SJSA1 (cell line): ENCODE measurements around the gene TSPAN2. TPM values are rescaled to one million over a fixed set of nuclear protein-coding genes. Genes with fewer than 3 reads are reported as not detected.

Experiments used
- DNase-seq, 2 experiments: peaks; one replicate each; pipeline ENCODE4 v3.0.0-alpha.2; 2015 to 2020; ENCODE audit warnings: low spot score in 2 of 2, low read depth in 1 of 2
- H3K27ac ChIP-seq: fragments of 250-450 bp; sonication (Bioruptor Pico); 2 replicates; pipeline ENCODE4 v1.5.1; 2020; ENCODE audit warnings: mild to moderate bottlenecking, moderate library complexity
- H3K27me3 ChIP-seq: fragments of 250-450 bp; sonication (Bioruptor Pico); replicated peaks from 2 replicates; pipeline ENCODE4 v1.5.1; 2020; ENCODE audit warnings: mild to moderate bottlenecking, moderate library complexity
- H3K36me3 ChIP-seq: fragments of 250-450 bp; sonication (Bioruptor Pico); 2 replicates; pipeline ENCODE4 v1.5.1; 2020; ENCODE audit warnings: mild to moderate bottlenecking
- H3K4me1 ChIP-seq: fragments of 250-450 bp; sonication (Bioruptor Pico); replicated peaks from 2 replicates; pipeline ENCODE4 v1.6.1; 2021; ENCODE audit warnings: mild to moderate bottlenecking
- H3K4me3 ChIP-seq: fragments of 250-450 bp; sonication (Bioruptor Pico); 2 replicates; pipeline ENCODE4 v1.5.1; 2020; ENCODE audit warnings: mild to moderate bottlenecking
- H3K9me3 ChIP-seq: fragments of 250-450 bp; sonication (Bioruptor Pico); replicated peaks from 2 replicates; pipeline ENCODE4 v1.5.1; 2020; ENCODE audit warnings: mild to moderate bottlenecking
- total RNA-seq: library from RNA; depleted of rRNA; stranded (reverse); fragments of >200 nt; shearing (Covaris generic); gene quantifications from 2 replicates; pipeline ENCODE4 v1.2.3, GENCODE V29; 2014

Gene TSPAN2
- total RNA-seq, 1 experiment from 2014 or later = 18.2 TPM

DNA sequence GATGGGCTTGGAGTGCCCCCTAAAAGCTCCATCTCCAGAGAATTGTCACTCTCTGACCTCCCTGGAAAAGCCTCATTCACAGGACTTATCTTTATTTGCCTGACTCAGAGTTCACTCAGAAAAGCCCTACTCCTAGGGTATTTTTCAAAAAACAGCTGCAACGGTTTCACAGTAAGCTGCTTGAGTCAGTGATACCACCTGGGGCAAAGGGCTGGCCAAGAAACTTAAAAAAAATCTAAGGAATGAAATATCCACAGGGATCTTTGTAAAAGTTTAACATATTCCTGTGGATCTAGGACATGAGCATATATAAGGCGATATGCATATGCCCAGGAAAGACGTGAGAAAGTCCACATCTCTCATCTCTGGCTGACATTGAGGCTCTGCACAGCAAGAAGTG is 33.8 kb upstream of the TSPAN2 start:
- no peaks in the 10 kb centered on the region for H3K36me3 ChIP-seq
- H3K4me3 ChIP-seq = no peak overlapping the region
- peaks cover 10% of the 10 kb centered on the region for H3K9me3 ChIP-seq
- H3K27ac ChIP-seq = no peak overlapping the region
- no peaks in the 10 kb centered on the region; the same call in 1 of the 2 replicates for H3K4me1 ChIP-seq
- no peaks in the 10 kb centered on the region for H3K27me3 ChIP-seq
- no peak for DNase-seq

DNA sequence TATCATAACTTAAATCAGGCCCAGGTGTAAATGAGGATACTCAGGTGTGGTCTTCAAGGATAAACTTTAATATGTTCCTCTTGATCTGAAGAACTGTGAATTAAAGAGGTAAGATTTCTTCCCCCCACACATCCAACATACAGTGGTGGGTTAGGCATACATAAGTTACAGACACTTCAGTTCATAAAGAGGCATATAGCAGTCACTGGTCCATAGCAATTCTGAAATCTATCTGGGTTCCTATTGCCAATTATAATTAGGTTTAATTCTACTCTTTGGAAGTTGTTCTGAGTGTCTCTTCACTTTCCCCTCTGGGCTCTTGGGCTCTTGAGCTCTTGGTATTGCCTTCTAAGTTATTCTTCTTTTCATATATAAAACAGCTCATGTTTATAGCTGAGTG is 32.5 kb upstream of the TSPAN2 start:
- no peak overlapping the region for H3K4me3 ChIP-seq
- no peaks in the 10 kb centered on the region; the same call in 1 of the 2 replicates for H3K4me1 ChIP-seq
- no peaks in the 10 kb centered on the region for H3K27me3 ChIP-seq
- no peaks in the 10 kb centered on the region for H3K36me3 ChIP-seq
- DNase-seq = no peak
- H3K9me3 ChIP-seq = peaks cover 10% of the 10 kb centered on the region
- no peak overlapping the region for H3K27ac ChIP-seq

DNA sequence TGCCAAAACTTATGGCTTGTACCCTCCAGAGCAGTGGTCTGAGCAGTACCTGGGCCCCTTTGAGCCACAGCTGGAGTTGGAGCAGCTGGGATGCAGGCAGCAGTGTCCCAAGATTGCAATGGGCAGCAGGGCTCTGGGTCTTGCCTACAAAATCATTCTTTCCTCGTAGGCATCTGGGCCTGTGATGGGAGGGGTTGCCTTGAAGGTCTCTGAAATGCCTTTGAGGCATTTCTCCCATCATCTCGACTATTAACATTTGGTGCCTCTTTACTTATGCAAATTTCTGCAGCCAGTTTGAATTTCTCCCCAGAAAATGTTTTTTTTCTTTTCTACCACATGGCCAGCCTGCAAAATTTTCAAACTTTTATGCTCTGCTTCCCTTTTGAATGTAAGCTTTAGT is 31.0 kb upstream of the TSPAN2 start:
- Histone ChIP-seq H3K27ac (no peak overlapping the region), H3K4me3 (no peak overlapping the region), H3K36me3 (no peaks in the 10 kb centered on the region), H3K4me1 (peaks cover 9% of the 10 kb centered on the region), H3K9me3 (peaks cover 10% of the 10 kb centered on the region), H3K27me3 (no peaks in the 10 kb centered on the region)
- DNase-seq = no peak

DNA sequence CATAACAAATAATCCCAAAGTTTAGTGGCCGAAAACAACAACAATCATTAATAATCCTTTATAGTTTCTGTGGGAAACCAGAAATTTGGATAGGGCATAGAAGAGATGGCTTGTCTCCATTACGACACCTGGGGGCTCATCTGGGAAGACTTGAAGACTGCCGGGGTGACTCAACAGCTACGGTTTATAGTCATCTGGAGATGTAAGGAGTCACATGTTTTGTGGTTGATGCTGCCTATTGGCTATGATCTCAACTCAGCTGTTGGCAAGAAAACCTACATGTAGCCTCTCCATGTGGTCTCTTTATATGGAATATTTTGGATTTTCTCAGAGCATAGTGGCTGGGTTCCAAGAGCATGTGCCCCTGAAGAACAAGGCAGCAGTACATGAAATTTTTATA is 29.3 kb upstream of the TSPAN2 start:
- H3K36me3 ChIP-seq = no peaks in the 10 kb centered on the region
- no peak overlapping the region for H3K4me3 ChIP-seq
- peaks cover 10% of the 10 kb centered on the region for H3K9me3 ChIP-seq
- no peak for DNase-seq
- H3K27ac ChIP-seq = no peak overlapping the region
- peaks cover 26% of the 10 kb centered on the region for H3K4me1 ChIP-seq
- H3K27me3 ChIP-seq = no peaks in the 10 kb centered on the region

DNA sequence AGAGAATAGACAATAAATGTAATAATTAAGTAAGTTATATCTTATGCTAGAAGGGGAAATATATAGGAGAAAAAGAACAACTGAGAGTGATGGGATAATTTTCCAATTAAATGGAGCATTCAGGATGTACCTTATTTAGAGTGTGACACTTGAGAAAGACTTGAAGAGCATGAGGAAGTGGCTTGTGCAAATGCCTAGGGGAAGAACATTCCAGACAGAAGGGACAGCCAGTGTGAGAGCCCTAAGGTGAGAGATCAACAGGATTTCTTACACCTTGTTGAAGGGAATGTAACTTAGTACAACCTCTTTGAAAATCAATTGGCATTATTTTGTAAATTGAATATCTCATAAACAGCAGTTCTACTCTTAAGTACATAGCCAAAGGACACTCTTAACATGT is 28.8 kb upstream of the TSPAN2 start:
- no peaks in the 10 kb centered on the region for H3K27me3 ChIP-seq
- H3K27ac ChIP-seq = no peak overlapping the region
- no peaks in the 10 kb centered on the region for H3K36me3 ChIP-seq
- peaks cover 28% of the 10 kb centered on the region for H3K4me1 ChIP-seq
- DNase-seq = no peak
- H3K9me3 ChIP-seq = peaks cover 10% of the 10 kb centered on the region
- H3K4me3 ChIP-seq = no peak overlapping the region

DNA sequence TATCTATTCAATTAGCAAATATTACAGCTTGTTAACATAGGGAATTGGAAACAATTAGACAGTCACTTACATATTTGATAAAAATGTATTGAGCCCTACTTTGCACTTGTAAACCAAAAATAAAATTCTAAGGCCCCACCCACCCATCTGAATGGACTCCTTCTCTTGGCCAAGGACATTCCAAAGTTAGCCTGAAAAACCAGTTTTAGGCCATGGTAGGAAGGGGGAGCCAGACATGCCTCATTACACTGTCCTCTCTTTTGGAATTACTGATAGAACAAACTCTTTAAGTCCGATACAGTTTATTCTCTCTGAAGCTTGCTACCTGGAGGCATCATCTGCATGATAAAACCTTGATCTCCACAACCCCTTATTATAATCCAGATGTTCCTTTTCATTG is 28.0 kb upstream of the TSPAN2 start:
- no peak for DNase-seq
- H3K9me3 ChIP-seq = peaks cover 7% of the 10 kb centered on the region
- peaks cover 31% of the 10 kb centered on the region for H3K4me1 ChIP-seq
- H3K4me3 ChIP-seq = no peak overlapping the region
- no peaks in the 10 kb centered on the region for H3K27me3 ChIP-seq
- H3K36me3 ChIP-seq = no peaks in the 10 kb centered on the region
- H3K27ac ChIP-seq = no peak overlapping the region

DNA sequence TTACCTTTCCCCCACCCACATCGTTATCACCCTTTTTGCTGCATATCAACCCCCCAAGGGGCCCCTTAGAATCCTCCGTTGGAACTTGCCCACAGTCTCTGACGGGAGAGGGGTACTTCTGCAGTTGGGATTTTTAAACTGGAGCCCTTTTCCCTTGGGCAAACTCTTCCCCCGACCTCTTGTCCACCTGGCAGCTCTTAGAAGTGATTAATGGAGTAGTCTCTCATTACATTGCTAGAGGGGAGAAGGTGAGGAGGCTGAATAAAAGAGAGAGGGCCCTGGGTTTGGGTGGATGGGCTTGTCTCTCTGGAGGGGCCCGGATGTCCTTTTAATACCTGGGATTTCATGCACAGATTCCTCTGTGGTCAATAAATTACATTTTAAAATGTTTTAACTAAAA is 27.2 kb upstream of the TSPAN2 start:
- DNase-seq = no peak
- H3K36me3 ChIP-seq = no peaks in the 10 kb centered on the region
- H3K4me3 ChIP-seq = no peak overlapping the region
- H3K27me3 ChIP-seq = no peaks in the 10 kb centered on the region
- H3K4me1 ChIP-seq = peaks cover 31% of the 10 kb centered on the region
- peaks cover 2% of the 10 kb centered on the region for H3K9me3 ChIP-seq
- H3K27ac ChIP-seq = no peak overlapping the region

DNA sequence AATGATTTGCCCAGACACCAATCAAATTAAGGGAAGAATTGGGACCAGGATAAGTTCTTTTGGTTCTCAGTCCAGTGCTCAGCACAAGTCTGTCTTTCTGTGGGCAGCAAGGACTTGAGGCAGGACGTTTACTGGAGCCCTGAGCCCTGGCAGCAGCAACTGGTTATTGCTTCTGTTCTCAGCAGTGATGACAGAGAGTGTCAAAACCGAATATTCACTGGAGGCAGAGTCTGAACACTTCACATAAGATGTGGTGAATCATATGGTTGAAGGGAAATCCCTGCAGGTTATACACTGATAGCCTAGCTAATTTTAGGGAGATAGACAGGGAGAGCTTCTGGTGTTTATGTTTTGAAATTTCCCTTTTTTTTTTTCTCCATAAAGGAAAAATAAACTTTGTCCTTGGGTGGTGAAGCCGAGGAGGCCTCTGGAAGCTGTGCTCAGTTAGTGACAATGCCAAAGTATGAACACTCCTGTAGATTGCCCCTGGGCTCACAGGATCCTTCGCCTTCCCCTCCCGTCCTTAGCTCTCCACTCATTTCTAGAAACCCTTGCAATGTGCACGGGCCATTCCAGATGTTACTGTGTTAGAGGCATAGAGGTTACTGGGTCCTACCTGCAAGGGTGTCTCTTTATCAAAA is 26.3 kb upstream of the TSPAN2 start:
- no peaks in the 10 kb centered on the region for H3K27me3 ChIP-seq
- peak; percentile 63 to 87 for DNase-seq
- peaks cover 31% of the 10 kb centered on the region for H3K4me1 ChIP-seq

DNA sequence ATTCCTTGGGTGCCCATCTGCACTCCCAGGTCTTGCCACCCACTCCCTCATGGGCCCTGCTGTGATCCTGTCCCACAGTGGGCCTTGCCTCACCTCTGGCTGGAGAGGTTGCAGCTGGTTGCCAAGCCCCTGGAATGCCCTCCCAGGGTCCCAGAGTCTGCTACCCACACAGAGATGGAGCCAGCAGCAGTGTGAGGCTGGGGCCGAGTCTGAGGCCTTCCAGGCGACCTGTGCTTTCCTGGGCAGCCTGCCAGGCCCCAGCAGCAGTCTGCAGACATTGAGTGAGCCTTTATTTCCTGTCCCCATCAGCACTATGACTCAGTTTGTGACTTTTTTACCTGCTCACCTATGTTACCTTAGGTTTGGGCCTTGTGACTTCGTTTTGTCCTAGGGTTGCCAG is 25.0 kb upstream of the TSPAN2 start:
- H3K36me3 ChIP-seq = no peaks in the 10 kb centered on the region
- peaks cover 31% of the 10 kb centered on the region for H3K4me1 ChIP-seq
- H3K4me3 ChIP-seq = no peak overlapping the region
- no peaks in the 10 kb centered on the region for H3K27me3 ChIP-seq
- H3K27ac ChIP-seq = no peak overlapping the region
- H3K9me3 ChIP-seq = no peaks in the 10 kb centered on the region
- peak in 1 of 2 experiments; percentile 39 for DNase-seq

More for the DNA sequence above, 26.3 kb upstream of the TSPAN2 start:
- H3K27ac ChIP-seq = peak overlapping the region; percentile 40
- no peak overlapping the region for H3K4me3 ChIP-seq
- no peaks in the 10 kb centered on the region for H3K36me3 ChIP-seq
- no peaks in the 10 kb centered on the region; the same call in 1 of the 2 replicates for H3K9me3 ChIP-seq

DNA sequence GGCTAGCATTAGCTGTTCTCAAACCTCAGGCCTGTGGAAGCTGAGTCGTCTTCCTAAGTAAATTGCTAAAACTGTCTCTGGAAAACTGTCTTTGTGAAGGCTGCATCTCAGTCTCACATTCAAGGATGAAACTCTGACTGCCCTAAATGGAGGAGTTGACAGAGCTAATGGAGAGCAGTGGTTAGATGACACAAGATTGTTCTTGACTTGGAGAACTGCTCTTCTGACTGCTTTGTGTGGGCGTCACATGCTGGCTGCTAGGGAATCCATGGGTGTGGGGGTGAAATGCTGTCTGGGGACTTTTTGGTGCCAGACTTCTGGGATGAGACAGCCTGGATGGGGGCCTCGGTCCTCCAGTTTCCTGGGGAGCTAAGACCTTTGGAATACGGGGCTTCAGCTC is 24.5 kb upstream of the TSPAN2 start:
- no peak overlapping the region for H3K4me3 ChIP-seq
- H3K4me1 ChIP-seq = peaks cover 31% of the 10 kb centered on the region
- H3K27ac ChIP-seq = no peak overlapping the region
- no peaks in the 10 kb centered on the region for H3K27me3 ChIP-seq
- DNase-seq = no peak
- H3K9me3 ChIP-seq = no peaks in the 10 kb centered on the region
- no peaks in the 10 kb centered on the region for H3K36me3 ChIP-seq

DNA sequence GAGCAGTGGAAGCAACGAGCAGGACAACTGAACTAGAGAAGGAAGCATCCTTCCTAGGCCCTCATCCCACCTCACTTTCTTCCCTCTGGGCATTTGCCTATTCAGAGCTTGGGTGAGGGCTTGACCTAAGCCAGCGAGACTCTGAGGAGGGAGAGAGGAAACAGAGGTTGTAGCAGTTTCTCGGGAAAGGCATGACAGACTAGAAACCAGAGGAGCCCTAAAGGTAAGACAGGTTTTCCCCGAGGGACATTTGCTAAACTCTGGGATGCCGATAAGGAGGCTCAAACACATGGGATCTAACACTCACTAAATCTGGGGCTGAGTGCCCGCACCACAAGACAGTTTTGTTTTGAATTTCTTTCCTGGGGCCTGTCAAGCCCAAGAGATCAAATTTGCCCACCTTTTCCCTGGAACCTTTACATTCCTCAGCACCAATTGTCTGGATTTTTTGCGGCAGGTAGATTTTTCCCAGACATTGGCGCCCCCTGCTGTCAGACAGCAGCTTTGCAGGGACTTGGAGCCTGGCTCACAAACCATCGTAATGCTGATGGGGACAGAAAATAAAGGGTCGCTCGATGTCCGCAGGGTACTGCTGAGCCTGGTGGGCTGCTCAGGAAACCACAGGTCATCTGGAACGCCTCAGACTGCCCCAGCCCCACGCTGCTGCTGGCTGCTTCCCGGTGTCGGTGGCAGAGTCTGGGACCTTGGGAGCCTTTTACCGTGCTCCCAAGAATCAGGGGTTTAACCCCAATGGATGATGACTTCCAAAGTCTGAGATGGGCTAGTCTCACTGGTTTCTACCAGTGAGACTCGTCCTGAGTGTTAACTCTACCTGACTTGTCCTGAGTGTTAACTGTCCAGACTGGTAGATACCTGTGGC is 23.4 kb upstream of the TSPAN2 start:
- Histone ChIP-seq H3K4me3 (no peak overlapping the region), H3K27me3 (no peaks in the 10 kb centered on the region), H3K9me3 (no peaks in the 10 kb centered on the region), H3K36me3 (no peaks in the 10 kb centered on the region), H3K27ac (no peak overlapping the region), H3K4me1 (peaks cover 31% of the 10 kb centered on the region)
- DNase-seq = peak in 1 of 2 experiments; percentile 47

DNA sequence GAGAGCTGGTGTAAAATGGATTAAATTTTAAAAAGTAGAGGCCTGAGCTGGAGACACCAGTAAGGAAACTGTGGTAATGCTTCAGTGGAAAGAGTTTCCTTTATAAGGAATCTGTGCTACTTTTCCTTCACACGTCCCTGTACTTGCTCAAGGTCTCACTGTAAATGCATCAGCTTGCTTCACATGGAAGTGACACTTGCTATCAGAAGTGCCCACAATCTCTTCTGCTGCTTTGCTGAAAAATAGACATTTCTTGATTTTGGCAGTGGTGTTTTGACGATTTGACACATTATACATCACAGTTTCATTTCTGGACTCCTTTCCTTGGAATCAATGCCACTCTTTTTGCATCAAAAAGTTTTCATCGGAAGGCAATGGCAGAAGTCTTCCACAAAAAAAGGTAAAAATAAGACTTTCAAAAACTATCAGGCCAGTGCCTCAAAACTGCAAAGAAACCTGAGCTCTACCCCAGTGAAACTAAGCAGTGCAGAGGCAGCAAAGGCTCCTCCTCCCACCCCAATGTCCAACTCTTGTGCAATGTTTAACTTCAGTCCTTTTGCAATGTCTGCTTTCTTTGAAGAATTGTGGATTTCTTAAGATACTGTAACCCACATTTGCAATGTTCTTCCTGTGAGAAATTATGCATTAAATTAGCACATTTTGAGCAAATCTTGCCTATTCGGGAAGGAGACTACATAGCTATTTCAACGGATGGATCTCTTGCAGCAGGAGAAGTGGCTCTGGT is 18.4 kb upstream of the TSPAN2 start:
- no peaks in the 10 kb centered on the region for H3K27me3 ChIP-seq
- DNase-seq = no peak
- H3K4me3 ChIP-seq = no peak overlapping the region
- H3K9me3 ChIP-seq = no peaks in the 10 kb centered on the region
- no peaks in the 10 kb centered on the region for H3K36me3 ChIP-seq
- H3K4me1 ChIP-seq = no peaks in the 10 kb centered on the region
- no peak overlapping the region for H3K27ac ChIP-seq

DNA sequence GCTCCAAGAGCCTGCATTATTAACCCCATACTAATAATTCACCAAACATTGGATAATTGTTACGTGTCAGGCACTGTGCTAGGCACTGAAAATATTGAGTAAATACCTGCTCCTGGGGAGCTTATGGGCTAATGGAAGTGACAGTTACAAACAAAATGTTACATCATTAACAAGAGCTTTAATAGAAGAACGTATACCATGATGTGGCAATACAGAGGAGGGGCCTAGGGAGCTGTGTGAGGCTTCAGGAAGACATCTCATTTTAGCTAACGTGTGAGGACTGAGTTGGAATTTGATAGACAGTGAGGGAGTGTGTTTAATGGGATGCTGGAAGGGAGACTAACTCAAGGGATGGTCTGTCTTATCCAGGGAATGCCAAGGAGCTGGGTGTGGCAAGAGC is 16.5 kb upstream of the TSPAN2 start:
- Histone ChIP-seq H3K9me3 (no peaks in the 10 kb centered on the region), H3K27ac (no peak overlapping the region), H3K36me3 (no peaks in the 10 kb centered on the region), H3K27me3 (no peaks in the 10 kb centered on the region), H3K4me3 (no peak overlapping the region), H3K4me1 (no peaks in the 10 kb centered on the region)
- DNase-seq = no peak

DNA sequence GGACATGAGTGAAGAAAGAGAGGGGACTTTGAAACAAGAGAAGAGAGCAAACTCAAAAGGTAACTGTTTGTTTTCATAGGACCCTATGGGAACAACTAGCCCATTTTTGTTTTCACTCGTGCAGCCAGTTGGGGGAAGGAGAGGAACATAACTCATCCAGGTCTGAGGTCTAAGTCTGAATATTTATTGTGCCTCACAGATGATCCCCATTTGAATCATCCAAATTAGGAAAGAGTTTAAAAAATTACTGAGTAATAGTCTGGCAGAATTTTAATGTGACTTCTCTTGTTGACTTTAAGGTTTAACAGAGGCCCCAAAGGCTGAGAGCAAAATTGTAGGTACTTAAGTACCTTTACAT is 10.4 kb upstream of the TSPAN2 start:
- DNase-seq = no peak
- Histone ChIP-seq H3K4me1 (peaks cover 6% of the 10 kb centered on the region), H3K4me3 (peak overlapping the region; percentile 40), H3K9me3 (no peaks in the 10 kb centered on the region), H3K27ac (peak overlapping the region; percentile 65), H3K36me3 (no peaks in the 10 kb centered on the region), H3K27me3 (no peaks in the 10 kb centered on the region)
